Prostate gland (tissue), 2 donors: Measurements from ENCODE around the gene NIM1K. TPM values are rescaled to one million over a fixed set of nuclear protein-coding genes. Genes with fewer than 3 reads are reported as not detected.

Experiments
- DNase-seq: peaks from one replicate; pipeline ENCODE4 v3.0.0-alpha.2; 2019; ENCODE audit warnings: low spot score
- H3K27ac ChIP-seq, 2 donors: fragments of 200-600 bp; sonication (generic); 2 replicates each; pipeline ENCODE4 v1.5.1; 2017 to 2019
- H3K27me3 ChIP-seq: fragments of 200-600 bp; sonication (generic); replicated peaks from 2 replicates; pipeline ENCODE4 v1.5.1; 2019; ENCODE audit not compliant: insufficient read depth
- H3K36me3 ChIP-seq, 2 donors: fragments of 200-600 bp; sonication (generic); 1 replicate in 1 of 2; 2 replicates in 1 of 2; pipeline versions ENCODE4 v1.5.1 to v1.8.1; 2017 to 2019
- H3K4me1 ChIP-seq: fragments of 200-600 bp; sonication (generic); replicated peaks from 2 replicates; pipeline ENCODE4 v1.5.1; 2019
- H3K4me3 ChIP-seq, 2 donors: fragments of 200-600 bp; sonication (generic); 2 replicates each; pipeline ENCODE4 v1.5.1; 2017 to 2019
- H3K9me3 ChIP-seq: fragments of 200-600 bp; sonication (generic); 2 replicates; pipeline ENCODE4 v1.5.1; 2017
- POLR2A ChIP-seq: fragments of 450-650 bp; IDR thresholded peaks from one replicate; pipeline ENCODE4 v1.6.1; 2016; ENCODE audit warnings: antibody characterized with exemption, mild to moderate bottlenecking
- POLR2AphosphoS5 ChIP-seq: sonication (generic); formaldehyde crosslinking; IDR thresholded peaks from one replicate; pipeline ENCODE4 v1.6.1; 2017; ENCODE audit warnings: antibody characterized with exemption
- whole genome bisulfite sequencing: methylation state at CpG from one replicate; pipeline ENCODE4 v1.1.5; 2018; 5-methylcytosine and 5-hydroxymethylcytosine counted together
- intact Hi-C: fragments of 100-400 bp; cut with DNase I; formaldehyde crosslinking; loops from one replicate; pipeline ENCODE4 v1.14.2; 2022
- total RNA-seq, 2 donors: library from RNA; depleted of rRNA; stranded (reverse); fragments of >200 nt; gene quantifications; one replicate each; pipeline ENCODE4 v1.1.0, GENCODE V29; 2016
- TF ChIP-seq, protein P1 (sequence below), 4 experiments: fragments of 200-600 bp in 2 of 4; fragments of 450-650 bp in 2 of 4; sonication (generic) in 2 of 4; IDR thresholded peaks; 1 replicate in 3 of 4; 2 replicates in 1 of 4; pipeline ENCODE4 v1.5.1; 2016 to 2019; ENCODE audit warnings: antibody characterized with exemption in 4 of 4, mild to moderate bottlenecking in 2 of 4, moderate library complexity in 2 of 4

The NIM1K gene
- total RNA-seq, 2 donors from 2014 or later = 0.14 TPM; not detected in 1

DNA sequence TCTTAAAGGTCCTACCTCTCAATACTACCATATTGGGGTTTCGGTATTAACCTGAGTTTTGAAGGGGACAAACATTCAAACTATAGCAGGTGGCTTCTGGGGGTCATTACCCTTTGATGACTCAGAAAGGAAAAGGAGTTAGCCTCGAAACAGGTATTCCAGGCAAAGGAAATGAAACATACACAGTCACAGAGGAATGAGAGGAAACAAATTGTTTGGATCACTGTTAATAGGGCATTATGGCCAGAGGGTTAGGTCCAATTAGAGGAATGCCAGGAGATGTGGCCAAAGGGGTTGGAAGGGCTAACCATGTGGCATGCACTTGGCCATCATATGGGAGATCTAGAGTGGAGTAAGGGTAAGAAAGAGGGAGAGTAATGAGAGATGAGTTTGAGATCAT, 23.9 kb upstream of the NIM1K start:
- intact Hi-C loops = no loop called here
- TF ChIP-seq, protein P1, sequence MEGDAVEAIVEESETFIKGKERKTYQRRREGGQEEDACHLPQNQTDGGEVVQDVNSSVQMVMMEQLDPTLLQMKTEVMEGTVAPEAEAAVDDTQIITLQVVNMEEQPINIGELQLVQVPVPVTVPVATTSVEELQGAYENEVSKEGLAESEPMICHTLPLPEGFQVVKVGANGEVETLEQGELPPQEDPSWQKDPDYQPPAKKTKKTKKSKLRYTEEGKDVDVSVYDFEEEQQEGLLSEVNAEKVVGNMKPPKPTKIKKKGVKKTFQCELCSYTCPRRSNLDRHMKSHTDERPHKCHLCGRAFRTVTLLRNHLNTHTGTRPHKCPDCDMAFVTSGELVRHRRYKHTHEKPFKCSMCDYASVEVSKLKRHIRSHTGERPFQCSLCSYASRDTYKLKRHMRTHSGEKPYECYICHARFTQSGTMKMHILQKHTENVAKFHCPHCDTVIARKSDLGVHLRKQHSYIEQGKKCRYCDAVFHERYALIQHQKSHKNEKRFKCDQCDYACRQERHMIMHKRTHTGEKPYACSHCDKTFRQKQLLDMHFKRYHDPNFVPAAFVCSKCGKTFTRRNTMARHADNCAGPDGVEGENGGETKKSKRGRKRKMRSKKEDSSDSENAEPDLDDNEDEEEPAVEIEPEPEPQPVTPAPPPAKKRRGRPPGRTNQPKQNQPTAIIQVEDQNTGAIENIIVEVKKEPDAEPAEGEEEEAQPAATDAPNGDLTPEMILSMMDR (IDR thresholded peaks at IDR 0.05) = no peak
- TF ChIP-seq POLR2A = no peak
- TF ChIP-seq POLR2AphosphoS5 = no peak
- 92% methylated on average over 2 of the region's 2 CpGs for WGBS

DNA sequence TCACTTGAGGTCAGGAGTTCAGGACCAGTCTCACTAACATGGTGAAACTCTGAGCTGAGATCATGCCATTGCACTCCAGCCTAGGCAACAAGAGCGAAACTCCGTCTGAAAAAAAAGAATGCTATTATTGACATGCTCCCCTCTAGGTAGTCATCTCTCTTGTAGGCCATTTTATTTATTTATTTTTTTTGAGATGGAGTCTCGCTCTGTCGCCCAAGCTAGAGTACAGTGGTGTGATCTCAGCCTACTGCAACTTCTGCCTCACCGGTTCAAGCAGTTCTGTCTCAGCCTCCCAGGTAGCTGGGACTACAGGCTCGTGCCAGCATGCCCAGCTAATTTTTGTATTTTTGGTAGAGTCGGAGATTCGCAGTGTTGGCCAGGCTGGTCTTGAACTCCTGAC, 20.6 kb upstream of the NIM1K start:
- Histone ChIP-seq H3K4me3 (no peak overlapping the region), H3K27ac (no peak overlapping the region), H3K36me3 (no peaks in the 10 kb centered on the region), H3K27me3 (no peaks in the 10 kb centered on the region), H3K4me1 (no peaks in the 10 kb centered on the region), H3K9me3 (no peaks in the 10 kb centered on the region)
- DNase-seq = no peak
- WGBS = 96% methylated on average over 8 of the region's 8 CpGs
- TF ChIP-seq POLR2A (no peak), POLR2AphosphoS5 (no peak)
- TF ChIP-seq, protein P1 (IDR thresholded peaks at IDR 0.05) = no peak
- intact Hi-C loops = no loop called here

More for the DNA sequence above, 23.9 kb upstream of the NIM1K start:
- Histone ChIP-seq H3K27me3 (no peaks in the 10 kb centered on the region), H3K36me3 (no peaks in the 10 kb centered on the region), H3K9me3 (no peaks in the 10 kb centered on the region), H3K4me3 (no peak overlapping the region), H3K27ac (no peak overlapping the region), H3K4me1 (no peaks in the 10 kb centered on the region)
- no peak for DNase-seq

DNA sequence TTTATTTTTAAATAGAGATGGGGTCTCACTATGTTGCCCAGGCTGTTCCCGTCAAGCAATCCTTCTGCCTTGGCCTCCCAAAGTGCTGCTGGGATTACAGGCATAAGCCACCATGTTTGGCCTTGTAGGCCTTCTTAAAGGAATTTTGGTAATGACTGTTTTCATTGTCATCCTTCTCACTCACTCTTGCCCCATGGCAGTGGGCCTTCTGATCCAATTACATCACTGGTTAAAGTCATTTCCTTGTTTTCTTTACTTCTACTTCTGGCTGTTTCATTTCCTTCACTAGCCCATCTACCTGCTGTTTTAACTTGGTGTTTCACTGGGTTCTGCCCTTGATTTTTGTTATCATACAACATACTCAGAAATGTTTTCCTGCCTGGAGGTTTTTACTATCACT, 20.1 kb upstream of the NIM1K start:
- Histone ChIP-seq H3K4me1 (no peaks in the 10 kb centered on the region), H3K36me3 (no peaks in the 10 kb centered on the region), H3K27ac (no peak overlapping the region), H3K4me3 (no peak overlapping the region), H3K27me3 (no peaks in the 10 kb centered on the region), H3K9me3 (no peaks in the 10 kb centered on the region)
- intact Hi-C loops = no loop called here
- no peak for TF ChIP-seq POLR2AphosphoS5
- no peak for TF ChIP-seq POLR2A
- TF ChIP-seq, protein P1 (IDR thresholded peaks at IDR 0.05) = no peak
- 100% methylated on average over 1 of the region's 1 CpG for WGBS
- DNase-seq = no peak

DNA sequence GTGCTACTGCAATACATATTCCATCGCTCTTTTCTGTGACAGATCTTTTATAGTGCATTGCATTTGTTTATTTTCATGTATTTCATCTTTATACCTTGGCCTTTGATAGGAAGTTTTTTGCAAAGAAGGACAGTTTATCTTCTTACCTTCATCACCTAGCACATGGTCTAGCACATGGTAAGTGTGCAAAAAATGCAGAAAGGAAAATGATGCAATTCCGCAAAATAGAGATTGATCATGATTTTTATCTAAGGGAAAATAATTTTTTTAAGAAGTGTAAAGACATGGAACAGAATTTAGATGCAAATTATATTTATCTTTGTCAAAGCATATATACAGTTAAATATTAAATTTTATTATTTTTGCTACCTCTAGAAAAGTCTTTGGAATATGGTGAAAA, 19.2 kb upstream of the NIM1K start:
- no peak for DNase-seq
- Histone ChIP-seq H3K4me3 (no peak overlapping the region), H3K4me1 (no peaks in the 10 kb centered on the region), H3K27ac (no peak overlapping the region), H3K36me3 (no peaks in the 10 kb centered on the region), H3K27me3 (no peaks in the 10 kb centered on the region), H3K9me3 (no peaks in the 10 kb centered on the region)
- 92% methylated on average over 2 of the region's 2 CpGs for WGBS
- TF ChIP-seq POLR2AphosphoS5 (no peak), POLR2A (no peak)
- TF ChIP-seq, protein P1 (IDR thresholded peaks at IDR 0.05) = no peak
- intact Hi-C loops = no loop called here

DNA sequence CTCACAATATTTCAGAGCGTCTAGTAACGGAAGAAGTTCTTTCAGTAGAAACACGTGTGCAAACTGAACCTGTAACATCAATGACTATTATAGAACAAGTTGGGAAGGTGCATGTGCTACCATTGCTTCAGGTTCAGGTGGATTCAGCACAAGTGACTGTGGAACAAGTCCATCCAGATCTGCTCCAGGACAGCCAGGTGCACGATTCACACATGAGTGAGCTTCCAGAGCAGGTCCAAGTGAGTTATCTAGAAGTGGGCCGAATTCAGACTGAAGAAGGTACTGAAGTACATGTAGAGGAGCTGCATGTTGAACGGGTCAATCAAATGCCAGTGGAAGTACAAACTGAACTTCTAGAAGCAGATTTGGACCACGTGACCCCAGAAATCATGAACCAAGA, 17.4 kb upstream of the NIM1K start:
- Histone ChIP-seq H3K27me3 (no peaks in the 10 kb centered on the region), H3K9me3 (no peaks in the 10 kb centered on the region), H3K27ac (no peak overlapping the region), H3K4me1 (no peaks in the 10 kb centered on the region), H3K36me3 (no peaks in the 10 kb centered on the region), H3K4me3 (no peak overlapping the region)
- no peak for DNase-seq
- WGBS = 97% methylated on average over 7 of the region's 7 CpGs
- intact Hi-C loops = no loop called here
- TF ChIP-seq POLR2AphosphoS5 (no peak), POLR2A (no peak)
- TF ChIP-seq, protein P1 (IDR thresholded peaks at IDR 0.05) = no peak
